SJSA1 (cell line): Measurements from ENCODE around the gene GPX4. TPM values are rescaled to one million over a fixed set of nuclear protein-coding genes. Genes with fewer than 3 reads are reported as not detected.

Experiments used
- DNase-seq, 2 experiments: peaks; one replicate each; pipeline ENCODE4 v3.0.0-alpha.2; 2015 to 2020; ENCODE audit warnings: low spot score in 2 of 2, low read depth in 1 of 2
- H3K27ac ChIP-seq: fragments of 250-450 bp; sonication (Bioruptor Pico); 2 replicates; pipeline ENCODE4 v1.5.1; 2020; ENCODE audit warnings: mild to moderate bottlenecking, moderate library complexity
- H3K27me3 ChIP-seq: fragments of 250-450 bp; sonication (Bioruptor Pico); replicated peaks from 2 replicates; pipeline ENCODE4 v1.5.1; 2020; ENCODE audit warnings: mild to moderate bottlenecking, moderate library complexity
- H3K36me3 ChIP-seq: fragments of 250-450 bp; sonication (Bioruptor Pico); 2 replicates; pipeline ENCODE4 v1.5.1; 2020; ENCODE audit warnings: mild to moderate bottlenecking
- H3K4me1 ChIP-seq: fragments of 250-450 bp; sonication (Bioruptor Pico); replicated peaks from 2 replicates; pipeline ENCODE4 v1.6.1; 2021; ENCODE audit warnings: mild to moderate bottlenecking
- H3K4me3 ChIP-seq: fragments of 250-450 bp; sonication (Bioruptor Pico); 2 replicates; pipeline ENCODE4 v1.5.1; 2020; ENCODE audit warnings: mild to moderate bottlenecking
- H3K9me3 ChIP-seq: fragments of 250-450 bp; sonication (Bioruptor Pico); replicated peaks from 2 replicates; pipeline ENCODE4 v1.5.1; 2020; ENCODE audit warnings: mild to moderate bottlenecking
- total RNA-seq: library from RNA; depleted of rRNA; stranded (reverse); fragments of >200 nt; shearing (Covaris generic); gene quantifications from 2 replicates; pipeline ENCODE4 v1.2.3, GENCODE V29; 2014

Gene GPX4
- total RNA-seq, 1 experiment from 2014 or later: 449 TPM

GRCh38 chr19:1084024-1084868 is 19.5 kb upstream of the GPX4 start:
- Histone ChIP-seq H3K27me3 (peaks cover 15% of the 10 kb centered on the region; the same call in 1 of the 2 replicates), H3K27ac (no peak overlapping the region), H3K4me1 (peaks cover 5% of the 10 kb centered on the region; the same call in 1 of the 2 replicates), H3K9me3 (0 out of 2 replicates have a peak, but pooled peaks cover 2% of the 10 kb centered on the region), H3K4me3 (no peak overlapping the region), H3K36me3 (peaks cover 19% of the 10 kb centered on the region)
- DNase-seq: no peak

- no peak for DNase-seq
- peaks cover 24% of the 10 kb centered on the region for H3K36me3 ChIP-seq
- H3K9me3 ChIP-seq: 0 out of 2 replicates have a peak, but pooled peaks cover 2% of the 10 kb centered on the region
- peaks cover 15% of the 10 kb centered on the region; the same call in 1 of the 2 replicates for H3K27me3 ChIP-seq
- peaks cover 5% of the 10 kb centered on the region; the same call in 1 of the 2 replicates for H3K4me1 ChIP-seq
- H3K27ac ChIP-seq: no peak overlapping the region
- H3K4me3 ChIP-seq: no peak overlapping the region
Measured at GRCh38 chr19:1085053-1085658, 18.6 kb upstream of the GPX4 start.

- no peak overlapping the region for H3K27ac ChIP-seq
- H3K4me1 ChIP-seq: peaks cover 5% of the 10 kb centered on the region; the same call in 1 of the 2 replicates
- DNase-seq: no peak
- H3K27me3 ChIP-seq: peaks cover 15% of the 10 kb centered on the region; the same call in 1 of the 2 replicates
- H3K36me3 ChIP-seq: peaks cover 29% of the 10 kb centered on the region
- no peak overlapping the region for H3K4me3 ChIP-seq
- 0 out of 2 replicates have a peak, but pooled peaks cover under 1% of the 10 kb centered on the region for H3K9me3 ChIP-seq
Measured at GRCh38 chr19:1085676-1086442, 17.9 kb upstream of the GPX4 start.

GRCh38 chr19:1086613-1087012 is 17.2 kb upstream of the GPX4 start:
- peaks cover 36% of the 10 kb centered on the region for H3K36me3 ChIP-seq
- peaks cover 15% of the 10 kb centered on the region; the same call in 1 of the 2 replicates for H3K27me3 ChIP-seq
- H3K4me1 ChIP-seq: peaks cover 5% of the 10 kb centered on the region; the same call in 1 of the 2 replicates
- no peaks in the 10 kb centered on the region for H3K9me3 ChIP-seq
- DNase-seq: no peak
- no peak overlapping the region for H3K27ac ChIP-seq
- H3K4me3 ChIP-seq: no peak overlapping the region

GRCh38 chr19:1087813-1088415 is 15.9 kb upstream of the GPX4 start:
- Histone ChIP-seq H3K27ac (no peak overlapping the region), H3K4me3 (no peak overlapping the region), H3K4me1 (no peaks in the 10 kb centered on the region), H3K9me3 (no peaks in the 10 kb centered on the region), H3K27me3 (peaks cover 8% of the 10 kb centered on the region; the same call in 1 of the 2 replicates), H3K36me3 (peaks cover 44% of the 10 kb centered on the region)
- no peak for DNase-seq

GRCh38 chr19:1088416-1089010 is 15.3 kb upstream of the GPX4 start:
- Histone ChIP-seq H3K4me1 (no peaks in the 10 kb centered on the region; the same call in 1 of the 2 replicates), H3K27me3 (peaks cover 4% of the 10 kb centered on the region; the same call in 1 of the 2 replicates), H3K27ac (no peak overlapping the region), H3K9me3 (no peaks in the 10 kb centered on the region), H3K4me3 (no peak overlapping the region), H3K36me3 (peaks cover 48% of the 10 kb centered on the region)
- DNase-seq: no peak

GRCh38 chr19:1089126-1089771 is 14.5 kb upstream of the GPX4 start:
- H3K27me3 ChIP-seq: no peaks in the 10 kb centered on the region
- no peak for DNase-seq
- no peak overlapping the region for H3K27ac ChIP-seq
- H3K9me3 ChIP-seq: no peaks in the 10 kb centered on the region
- peaks cover 56% of the 10 kb centered on the region for H3K36me3 ChIP-seq
- no peak overlapping the region for H3K4me3 ChIP-seq
- peaks cover 7% of the 10 kb centered on the region for H3K4me1 ChIP-seq

GRCh38 chr19:1089891-1090290 is 13.9 kb upstream of the GPX4 start:
- no peak overlapping the region for H3K27ac ChIP-seq
- no peaks in the 10 kb centered on the region for H3K9me3 ChIP-seq
- peaks cover 8% of the 10 kb centered on the region for H3K4me1 ChIP-seq
- no peaks in the 10 kb centered on the region for H3K27me3 ChIP-seq
- H3K36me3 ChIP-seq: peaks cover 60% of the 10 kb centered on the region
- H3K4me3 ChIP-seq: no peak overlapping the region
- no peak for DNase-seq

- peaks cover 13% of the 10 kb centered on the region for H3K4me1 ChIP-seq
- no peak overlapping the region for H3K27ac ChIP-seq
- H3K36me3 ChIP-seq: peaks cover 62% of the 10 kb centered on the region
- no peaks in the 10 kb centered on the region for H3K9me3 ChIP-seq
- H3K27me3 ChIP-seq: no peaks in the 10 kb centered on the region
- DNase-seq: no peak
- no peak overlapping the region for H3K4me3 ChIP-seq
Measured at GRCh38 chr19:1090731-1091543, 12.9 kb upstream of the GPX4 start.

- DNase-seq: no peak
- Histone ChIP-seq H3K9me3 (no peaks in the 10 kb centered on the region), H3K27me3 (no peaks in the 10 kb centered on the region), H3K4me1 (peaks cover 13% of the 10 kb centered on the region), H3K4me3 (no peak overlapping the region), H3K27ac (no peak overlapping the region), H3K36me3 (peaks cover 62% of the 10 kb centered on the region)
Measured at GRCh38 chr19:1091544-1092175, 12.1 kb upstream of the GPX4 start.

GRCh38 chr19:1093330-1093729 is 10.5 kb upstream of the GPX4 start:
- no peak overlapping the region for H3K4me3 ChIP-seq
- peaks cover 52% of the 10 kb centered on the region for H3K36me3 ChIP-seq
- DNase-seq: no peak
- peaks cover 13% of the 10 kb centered on the region for H3K4me1 ChIP-seq
- no peaks in the 10 kb centered on the region for H3K27me3 ChIP-seq
- no peak overlapping the region for H3K27ac ChIP-seq
- no peaks in the 10 kb centered on the region for H3K9me3 ChIP-seq
